AG04450 (cell line): Measurements from ENCODE around the gene MOBP. TPM values are rescaled to one million over a fixed set of nuclear protein-coding genes. Genes with fewer than 3 reads are reported as not detected.

Experiments
- CTCF ChIA-PET: fragments of 300-600, 350-600 bp; formaldehyde crosslinking; extraction: SDS; loops from one replicate; lab custom pipeline; 2022; ENCODE audit warnings: antibody characterized with exemption, inconsistent platforms; lab: Charles Lee
- POLR2A ChIA-PET: fragments of 350-600 bp; formaldehyde crosslinking; extraction: SDS; loops from one replicate; lab custom pipeline; 2021; ENCODE audit warnings: antibody characterized with exemption, inconsistent platforms; lab: Yijun Ruan, JAX
- DNase-seq: peaks from one replicate; pipeline ENCODE4 v3.0.0-alpha.2; 2011; ENCODE audit warnings: low read depth, low spot score
- H3K27ac ChIP-seq: one replicate; pipeline ENCODE4 v1.5.1; 2012; ENCODE audit warnings: low read depth, low read length, control low read depth
- H3K27me3 ChIP-seq: one replicate; pipeline ENCODE4 v1.6.0; 2012; ENCODE audit warnings: low read length; ENCODE audit not compliant: control insufficient read depth, insufficient read depth
- H3K4me3 ChIP-seq: 2 replicates; pipeline ENCODE4 v1.5.1; 2011; ENCODE audit warnings: mild to moderate bottlenecking, low read depth, low read length, control low read depth
- H3K9me3 ChIP-seq: 2 replicates; pipeline ENCODE4 v1.5.1; 2012; ENCODE audit warnings: low read length; ENCODE audit not compliant: control insufficient read depth, insufficient read depth
- CTCF ChIP-seq: IDR thresholded peaks from 2 replicates; pipeline ENCODE4 v1.5.1; 2011; ENCODE audit warnings: low read depth, low read length, control low read depth, inconsistent platforms
- polyA plus RNA-seq: library from polyadenylated mRNA; depleted of rRNA; stranded (reverse); fragments of >200 nt; gene quantifications from 2 replicates; pipeline ENCODE4 v1.2.3, GENCODE V29; 2011

Gene MOBP
- polyA plus RNA-seq, 1 experiment, result not detected

- ChIA-PET POLR2A (no interaction called here), CTCF (no interaction called here)
These were observed 23.9 kb upstream of the MOBP start for GRCh38 chr3:39443530-39443929.

GRCh38 chr3:39445927-39446326, 21.6 kb upstream of the MOBP start:
- peaks cover 6% of the 10 kb centered on the region for H3K27me3 ChIP-seq
- TF ChIP-seq CTCF, result no peak
- no peak for DNase-seq
- no peak overlapping the region for H3K4me3 ChIP-seq
- POLR2A ChIA-PET, result no interaction called here
- CTCF ChIA-PET, result interaction anchor here (0.8 to 5.2 kb wide), 14 partner anchors 12 to 736 kb away, joined by 3 to 93 read pairs (median 4); partner anchors contain the start of gene RPSA
- H3K9me3 ChIP-seq, result no peaks in the 10 kb centered on the region
- H3K27ac ChIP-seq, result no peak overlapping the region

More at GRCh38 chr3:39443530-39443929, 23.9 kb upstream of the MOBP start:
- Histone ChIP-seq H3K27ac (no peak overlapping the region), H3K4me3 (no peak overlapping the region), H3K9me3 (no peaks in the 10 kb centered on the region), H3K27me3 (peaks cover 6% of the 10 kb centered on the region)
- DNase-seq, result no peak
- TF ChIP-seq CTCF, result peak; percentile 15; the same call in 1 of the 2 replicates

GRCh38 chr3:39446444-39446843, 21.0 kb upstream of the MOBP start:
- POLR2A ChIA-PET, result no interaction called here
- no peak for DNase-seq
- H3K4me3 ChIP-seq, result no peak overlapping the region

GRCh38 chr3:39447637-39448483, 19.6 kb upstream of the MOBP start:
- DNase-seq, result peak; percentile 80
- POLR2A ChIA-PET, result no interaction called here
- H3K9me3 ChIP-seq, result no peaks in the 10 kb centered on the region
- CTCF ChIA-PET, result interaction anchor here (0.6 to 5.2 kb wide), 24 partner anchors 9 to 860 kb away, joined by 3 to 93 read pairs (median 5); partner anchors contain the start of gene MOBP
- H3K27me3 ChIP-seq, result peaks cover 6% of the 10 kb centered on the region
- H3K4me3 ChIP-seq, result no peak overlapping the region
- no peak overlapping the region for H3K27ac ChIP-seq
- TF ChIP-seq CTCF, result peak; percentile 90

More at GRCh38 chr3:39446444-39446843, 21.0 kb upstream of the MOBP start:
- no peak for TF ChIP-seq CTCF
- no peaks in the 10 kb centered on the region for H3K9me3 ChIP-seq
- H3K27me3 ChIP-seq, result peaks cover 6% of the 10 kb centered on the region
- CTCF ChIA-PET, result interaction anchor here (0.8 to 5.2 kb wide), 18 partner anchors 12 to 730 kb away, joined by 3 to 93 read pairs (median 4); partner anchors contain the start of gene RPSA
- H3K27ac ChIP-seq, result no peak overlapping the region
